ENCODE measurements around the gene CPNE2. TPM values are rescaled to one million over a fixed set of nuclear protein-coding genes. Genes with fewer than 3 reads are reported as not detected.

CPNE2 gene
- total RNA-seq, 1 donor from 2014 or later = 6.4 TPM

- no peaks in the 10 kb centered on the region for H3K36me3 Mint-ChIP-seq (ENCODE audit: low read depth)
- H3K27me3 Mint-ChIP-seq = no peaks in the 10 kb centered on the region
- peaks cover 2% of the 10 kb centered on the region for H3K4me1 Mint-ChIP-seq
- H3K4me3 Mint-ChIP-seq = no peak overlapping the region
- DNase-seq = no peak
- intact Hi-C loops (cut with micrococcal nuclease) = no loop called here
- H3K27ac Mint-ChIP-seq = no peak overlapping the region
- H3K9me3 Mint-ChIP-seq = no peaks in the 10 kb centered on the region
These were observed 20.7 kb downstream of the CPNE2 start for GRCh38 chr16:57113042-57113453.

- intact Hi-C loops (cut with micrococcal nuclease) = no loop called here
- Mint-ChIP-seq H3K27ac (no peak overlapping the region), H3K4me3 (no peak overlapping the region), H3K4me1 (peaks cover 2% of the 10 kb centered on the region), H3K9me3 (no peaks in the 10 kb centered on the region), H3K36me3 (ENCODE audit: low read depth) (no peaks in the 10 kb centered on the region), H3K27me3 (no peaks in the 10 kb centered on the region)
- no peak for DNase-seq
These were observed 21.3 kb downstream of the CPNE2 start for GRCh38 chr16:57113664-57114063.

GRCh38 chr16:57115168-57115513 lies 22.8 kb downstream of the CPNE2 start:
- peaks cover 2% of the 10 kb centered on the region for H3K4me1 Mint-ChIP-seq
- H3K36me3 Mint-ChIP-seq (ENCODE audit: low read depth) = no peaks in the 10 kb centered on the region
- no peaks in the 10 kb centered on the region for H3K27me3 Mint-ChIP-seq
- no peak overlapping the region for H3K4me3 Mint-ChIP-seq
- DNase-seq = no peak
- no peak overlapping the region for H3K27ac Mint-ChIP-seq
- intact Hi-C loops (cut with micrococcal nuclease) = no loop called here
- no peaks in the 10 kb centered on the region for H3K9me3 Mint-ChIP-seq

GRCh38 chr16:57115514-57116182 lies 23.3 kb downstream of the CPNE2 start:
- no peak for DNase-seq
- intact Hi-C loops (cut with micrococcal nuclease) = no loop called here
- Mint-ChIP-seq H3K4me3 (no peak overlapping the region), H3K36me3 (ENCODE audit: low read depth) (no peaks in the 10 kb centered on the region), H3K27me3 (no peaks in the 10 kb centered on the region), H3K9me3 (no peaks in the 10 kb centered on the region), H3K4me1 (peaks cover 2% of the 10 kb centered on the region), H3K27ac (no peak overlapping the region)

- intact Hi-C loops (cut with micrococcal nuclease) = no loop called here
- Mint-ChIP-seq H3K36me3 (ENCODE audit: low read depth) (no peaks in the 10 kb centered on the region), H3K4me3 (no peak overlapping the region), H3K27me3 (no peaks in the 10 kb centered on the region), H3K9me3 (no peaks in the 10 kb centered on the region), H3K27ac (no peak overlapping the region), H3K4me1 (peaks cover under 1% of the 10 kb centered on the region)
- DNase-seq = no peak
These were observed 26.2 kb downstream of the CPNE2 start for GRCh38 chr16:57118461-57119084.

GRCh38 chr16:57123216-57123973 lies 31.0 kb downstream of the CPNE2 start:
- Mint-ChIP-seq H3K4me1 (peaks cover 33% of the 10 kb centered on the region), H3K27ac (peak overlapping the region; percentile 34), H3K9me3 (no peaks in the 10 kb centered on the region), H3K27me3 (no peaks in the 10 kb centered on the region), H3K4me3 (no peak overlapping the region), H3K36me3 (ENCODE audit: low read depth) (no peaks in the 10 kb centered on the region)
- no peak for DNase-seq
- intact Hi-C loops (cut with micrococcal nuclease) = no loop called here

GRCh38 chr16:57123974-57124674 lies 31.7 kb downstream of the CPNE2 start:
- Mint-ChIP-seq H3K9me3 (no peaks in the 10 kb centered on the region), H3K27me3 (no peaks in the 10 kb centered on the region), H3K36me3 (ENCODE audit: low read depth) (no peaks in the 10 kb centered on the region), H3K4me1 (peaks cover 40% of the 10 kb centered on the region), H3K27ac (peak overlapping the region; percentile 34), H3K4me3 (no peak overlapping the region)
- no peak for DNase-seq
- intact Hi-C loops (cut with micrococcal nuclease) = no loop called here

GRCh38 chr16:57125376-57125775 lies 33.0 kb downstream of the CPNE2 start:
- intact Hi-C loops (cut with micrococcal nuclease) = loop anchor here (5.0 kb wide), 1 partner anchor 33 kb away; the partner anchor contains the start of gene CPNE2
- Mint-ChIP-seq H3K27me3 (no peaks in the 10 kb centered on the region), H3K9me3 (no peaks in the 10 kb centered on the region), H3K36me3 (ENCODE audit: low read depth) (no peaks in the 10 kb centered on the region), H3K27ac (no peak overlapping the region), H3K4me3 (no peak overlapping the region), H3K4me1 (peaks cover 47% of the 10 kb centered on the region)
- no peak for DNase-seq

GRCh38 chr16:57125969-57126368 lies 33.6 kb downstream of the CPNE2 start:
- no peaks in the 10 kb centered on the region for H3K27me3 Mint-ChIP-seq
- H3K9me3 Mint-ChIP-seq = no peaks in the 10 kb centered on the region
- H3K4me3 Mint-ChIP-seq = no peak overlapping the region
- H3K36me3 Mint-ChIP-seq (ENCODE audit: low read depth) = no peaks in the 10 kb centered on the region
- intact Hi-C loops (cut with micrococcal nuclease) = loop anchor here (5.0 kb wide), 1 partner anchor 34 kb away; the partner anchor contains the start of gene CPNE2
- H3K4me1 Mint-ChIP-seq = peaks cover 51% of the 10 kb centered on the region
- no peak overlapping the region for H3K27ac Mint-ChIP-seq
- no peak for DNase-seq

GRCh38 chr16:57126411-57126810 lies 34.0 kb downstream of the CPNE2 start:
- no peak overlapping the region for H3K4me3 Mint-ChIP-seq
- peaks cover 51% of the 10 kb centered on the region for H3K4me1 Mint-ChIP-seq
- H3K36me3 Mint-ChIP-seq (ENCODE audit: low read depth) = no peaks in the 10 kb centered on the region
- DNase-seq = no peak
- intact Hi-C loops (cut with micrococcal nuclease) = loop anchor here (5.0 kb wide), 1 partner anchor 34 kb away; the partner anchor contains the start of gene CPNE2
- no peaks in the 10 kb centered on the region for H3K9me3 Mint-ChIP-seq
- peak overlapping the region; percentile 29 for H3K27ac Mint-ChIP-seq
- H3K27me3 Mint-ChIP-seq = no peaks in the 10 kb centered on the region

- Mint-ChIP-seq H3K27me3 (no peaks in the 10 kb centered on the region), H3K9me3 (no peaks in the 10 kb centered on the region), H3K27ac (peak overlapping the region; percentile 2), H3K36me3 (ENCODE audit: low read depth) (no peaks in the 10 kb centered on the region), H3K4me1 (peaks cover 56% of the 10 kb centered on the region), H3K4me3 (no peak overlapping the region)
- intact Hi-C loops (cut with micrococcal nuclease) = loop anchor here (5.0 kb wide), 1 partner anchor 35 kb away; the partner anchor contains the start of gene CPNE2
- DNase-seq = no peak
These were observed 34.8 kb downstream of the CPNE2 start for GRCh38 chr16:57127037-57127763.

- H3K4me3 Mint-ChIP-seq = no peak overlapping the region
- no peaks in the 10 kb centered on the region for H3K27me3 Mint-ChIP-seq
- no peaks in the 10 kb centered on the region for H3K9me3 Mint-ChIP-seq
- intact Hi-C loops (cut with micrococcal nuclease) = loop anchor here (5.0 kb wide), 1 partner anchor 36 kb away; the partner anchor contains the start of gene CPNE2
- DNase-seq = no peak
- no peaks in the 10 kb centered on the region for H3K36me3 Mint-ChIP-seq (ENCODE audit: low read depth)
- H3K27ac Mint-ChIP-seq = peak overlapping the region; percentile 57
- peaks cover 59% of the 10 kb centered on the region for H3K4me1 Mint-ChIP-seq
These were observed 35.5 kb downstream of the CPNE2 start for GRCh38 chr16:57127836-57128235.

- Mint-ChIP-seq H3K4me3 (peak overlapping the region; percentile 52), H3K36me3 (ENCODE audit: low read depth) (no peaks in the 10 kb centered on the region), H3K27me3 (no peaks in the 10 kb centered on the region), H3K4me1 (peaks cover 58% of the 10 kb centered on the region), H3K9me3 (no peaks in the 10 kb centered on the region), H3K27ac (peak overlapping the region; percentile 86)
- intact Hi-C loops (cut with micrococcal nuclease) = loop anchor here (5.0 kb wide), 1 partner anchor 37 kb away; the partner anchor contains the start of gene CPNE2
- peak; percentile 78 for DNase-seq
These were observed 36.5 kb downstream of the CPNE2 start for GRCh38 chr16:57128771-57129389.
